Mucosa of descending colon (tissue), 3 donors: ENCODE data around the gene CEP126. TPM values are rescaled to one million over a fixed set of nuclear protein-coding genes. Genes with fewer than 3 reads are reported as not detected.

Source experiments
- ATAC-seq: fragments of 200-7000 bp; cut with Tn5 transposase; one replicate; pipeline ENCODE4 v1.9.1; 2020; ENCODE audit warnings: mild to moderate bottlenecking, moderate library complexity
- DNase-seq, 3 donors: peaks; one replicate each; pipeline ENCODE4 v3.0.0-alpha.2; 2020
- H3K36me3 ChIP-seq: fragments of 200-600 bp; one replicate; pipeline ENCODE4 v1.8.0; 2021; ENCODE audit warnings: low read depth, mild to moderate bottlenecking
- H3K4me1 ChIP-seq: fragments of 200-600 bp; one replicate; pipeline ENCODE4 v1.8.0; 2021; ENCODE audit warnings: low read depth, mild to moderate bottlenecking
- H3K4me3 ChIP-seq: fragments of 200-600 bp; one replicate; pipeline ENCODE4 v1.8.0; 2021; ENCODE audit warnings: mild to moderate bottlenecking
- H3K9me3 ChIP-seq: fragments of 200-600 bp; one replicate; pipeline ENCODE4 v1.8.0; 2021; ENCODE audit warnings: mild to moderate bottlenecking
- intact Hi-C, 2 donors: fragments of 100-400 bp; cut with DNase I in 1 of 2; cut with micrococcal nuclease in 1 of 2; formaldehyde crosslinking; loops; one replicate each; pipeline versions ENCODE4 v1.11.0 to v1.11.1; 2022; cut with DNase I, micrococcal nuclease
- total RNA-seq, 3 donors: library from RNA; stranded (reverse); fragmentation: NEBNext Ultra II Directional in 2 of 3; extraction: Animal tissue kit (Norgen Biotek cat#: 25700) in 2 of 3; gene quantifications; one replicate each; pipeline versions ENCODE4 v1.2.1 to v1.2.4, GENCODE V29; 2021 to 2023
- TF ChIP-seq, protein P1 (sequence below): fragments of 200-600 bp; IDR thresholded peaks from one replicate; pipeline ENCODE4 v1.8.0; 2022; ENCODE audit warnings: antibody characterized with exemption, mild to moderate bottlenecking
- donor health status: DM: no; HTN: no; CAD: no; lungs with moderate emphysema.
- donor health status: DM: no; HTN: no; CAD: no.
- donor health status: DM: no; HTN: yes; CAD: no.

The CEP126 gene
- total RNA-seq, 3 donors from 2014 or later: 3.7 to 7.4 (median 4.1) TPM

DNA sequence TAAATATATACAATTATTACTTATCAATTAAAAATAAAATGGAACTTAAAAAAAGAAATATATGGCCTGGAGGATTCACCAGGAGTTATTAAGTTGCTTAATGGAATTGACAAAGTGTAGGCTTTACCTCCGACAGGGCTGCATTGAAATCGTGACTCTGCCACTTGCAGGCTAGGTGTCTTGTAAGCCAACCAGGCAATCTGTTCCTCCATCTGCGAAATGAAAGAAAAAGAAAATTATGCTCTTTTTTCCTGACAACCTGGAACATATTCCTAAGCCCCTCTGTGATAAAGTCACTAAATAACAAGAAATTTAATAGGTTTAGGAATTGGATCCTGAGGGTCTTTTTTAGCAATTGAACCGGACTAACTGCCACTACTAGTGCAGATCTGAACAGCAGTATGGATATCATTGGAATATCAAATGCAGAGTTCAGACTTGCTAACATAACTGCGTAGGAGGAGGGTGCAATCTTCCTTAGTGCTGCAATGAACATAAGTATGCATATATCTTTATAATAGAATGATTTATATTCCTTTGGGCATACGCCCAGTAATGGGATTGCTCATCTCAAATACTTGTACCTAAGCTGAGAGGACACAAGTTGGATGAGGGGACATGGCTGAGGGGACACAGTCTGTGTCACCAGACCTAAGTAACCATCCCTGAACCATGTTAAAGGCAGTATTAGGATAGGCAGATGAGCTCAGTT is 42.5 kb upstream of the CEP126 start:
- Histone ChIP-seq H3K9me3 (no peaks in the 10 kb centered on the region), H3K4me3 (no peak overlapping the region), H3K4me1 (no peaks in the 10 kb centered on the region), H3K36me3 (no peaks in the 10 kb centered on the region)
- ATAC-seq (no peak), DNase-seq (no peak)
- intact Hi-C loops: no loop called here
- TF ChIP-seq, protein P1, sequence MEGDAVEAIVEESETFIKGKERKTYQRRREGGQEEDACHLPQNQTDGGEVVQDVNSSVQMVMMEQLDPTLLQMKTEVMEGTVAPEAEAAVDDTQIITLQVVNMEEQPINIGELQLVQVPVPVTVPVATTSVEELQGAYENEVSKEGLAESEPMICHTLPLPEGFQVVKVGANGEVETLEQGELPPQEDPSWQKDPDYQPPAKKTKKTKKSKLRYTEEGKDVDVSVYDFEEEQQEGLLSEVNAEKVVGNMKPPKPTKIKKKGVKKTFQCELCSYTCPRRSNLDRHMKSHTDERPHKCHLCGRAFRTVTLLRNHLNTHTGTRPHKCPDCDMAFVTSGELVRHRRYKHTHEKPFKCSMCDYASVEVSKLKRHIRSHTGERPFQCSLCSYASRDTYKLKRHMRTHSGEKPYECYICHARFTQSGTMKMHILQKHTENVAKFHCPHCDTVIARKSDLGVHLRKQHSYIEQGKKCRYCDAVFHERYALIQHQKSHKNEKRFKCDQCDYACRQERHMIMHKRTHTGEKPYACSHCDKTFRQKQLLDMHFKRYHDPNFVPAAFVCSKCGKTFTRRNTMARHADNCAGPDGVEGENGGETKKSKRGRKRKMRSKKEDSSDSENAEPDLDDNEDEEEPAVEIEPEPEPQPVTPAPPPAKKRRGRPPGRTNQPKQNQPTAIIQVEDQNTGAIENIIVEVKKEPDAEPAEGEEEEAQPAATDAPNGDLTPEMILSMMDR: no peak

DNA sequence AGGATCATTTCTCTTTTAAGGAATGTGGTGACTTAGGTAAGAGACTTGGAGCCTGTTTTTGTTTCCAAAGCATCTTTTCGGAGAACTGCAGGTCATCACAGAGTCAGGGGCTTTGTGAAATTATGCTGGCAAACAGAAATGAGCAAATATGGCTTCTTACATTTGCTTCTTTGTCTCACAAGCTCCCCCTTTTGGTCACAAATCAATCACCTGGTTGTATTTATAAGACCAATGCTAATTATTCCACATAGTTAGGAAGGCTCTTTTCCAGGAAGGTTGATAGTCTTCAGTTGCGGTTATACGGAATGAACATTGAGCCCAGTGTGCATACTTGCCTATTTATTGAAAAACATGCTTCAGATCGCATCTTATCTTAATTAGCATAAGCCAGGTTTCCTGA is 34.6 kb upstream of the CEP126 start:
- TF ChIP-seq, protein P1: no peak
- intact Hi-C loops: no loop called here

DNA sequence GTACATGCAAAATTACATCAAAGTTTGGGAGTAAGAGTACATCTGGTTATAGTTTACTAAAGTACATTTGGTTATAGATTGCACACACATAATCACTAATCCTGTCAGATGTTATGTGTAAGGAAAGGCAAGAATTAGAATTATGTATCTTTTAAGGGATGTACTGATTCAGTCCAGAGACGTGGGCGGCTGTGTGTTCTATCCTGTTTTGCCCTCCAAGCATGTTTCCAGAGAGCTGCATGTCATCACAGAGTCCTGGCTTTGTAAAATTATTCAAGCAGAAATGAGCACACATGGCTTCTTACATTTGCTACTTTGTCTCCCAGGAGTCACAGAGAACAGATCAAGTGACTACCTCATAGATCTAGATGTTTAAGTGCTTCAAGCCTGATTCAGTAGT is 33.2 kb upstream of the CEP126 start:
- Histone ChIP-seq H3K9me3 (no peaks in the 10 kb centered on the region), H3K4me1 (no peaks in the 10 kb centered on the region), H3K36me3 (no peaks in the 10 kb centered on the region), H3K4me3 (no peak overlapping the region)
- no peak for ATAC-seq
- DNase-seq: no peak
- TF ChIP-seq, protein P1: no peak
- intact Hi-C loops: no loop called here

More for the DNA sequence above, 34.6 kb upstream of the CEP126 start:
- no peaks in the 10 kb centered on the region for H3K9me3 ChIP-seq
- H3K4me1 ChIP-seq: no peaks in the 10 kb centered on the region
- no peak overlapping the region for H3K4me3 ChIP-seq
- peak in 1 of 3 donors; percentile 43 for DNase-seq
- no peaks in the 10 kb centered on the region for H3K36me3 ChIP-seq
- no peak for ATAC-seq

DNA sequence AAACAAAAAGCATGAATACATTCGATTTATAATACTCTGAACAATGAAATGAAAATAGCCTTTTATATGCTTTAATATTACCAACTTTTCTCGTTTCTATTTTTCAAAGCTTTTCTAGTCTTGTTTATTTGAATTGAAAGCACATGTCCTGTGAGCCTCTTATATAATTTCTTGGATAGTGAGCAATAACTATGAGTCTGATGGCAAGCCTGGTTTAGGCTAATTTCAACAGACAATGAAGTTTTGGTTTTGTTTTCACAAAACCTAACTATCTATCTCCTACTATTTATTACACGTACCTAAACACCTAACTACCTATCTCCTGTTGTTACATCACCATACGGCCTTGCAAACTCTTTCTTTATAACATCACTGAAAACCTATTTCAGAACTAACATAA is 29.2 kb upstream of the CEP126 start:
- no peaks in the 10 kb centered on the region for H3K36me3 ChIP-seq
- ATAC-seq (no peak), DNase-seq (no peak)
- H3K9me3 ChIP-seq: no peaks in the 10 kb centered on the region
- H3K4me1 ChIP-seq: no peaks in the 10 kb centered on the region
- TF ChIP-seq, protein P1: no peak
- no peak overlapping the region for H3K4me3 ChIP-seq
- intact Hi-C loops: no loop called here

DNA sequence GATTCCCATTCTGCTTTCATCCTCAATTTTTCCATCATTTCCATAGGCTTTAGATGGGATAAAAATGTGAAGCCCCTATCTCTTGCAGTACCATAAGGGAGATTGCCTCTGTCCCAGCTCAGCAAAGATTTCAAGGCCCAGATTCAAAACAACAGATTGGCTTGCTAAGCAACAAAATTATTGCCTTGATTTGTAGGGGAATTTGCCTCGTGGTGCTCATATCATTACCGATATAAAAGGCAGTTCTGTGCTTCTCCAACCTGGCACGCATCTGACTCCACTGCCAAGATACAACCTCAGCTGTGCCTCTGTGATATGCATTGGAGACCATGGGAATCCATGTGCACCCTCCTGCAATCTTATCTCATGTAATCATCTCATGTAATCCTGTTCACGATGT is 25.0 kb upstream of the CEP126 start:
- intact Hi-C loops: loop anchor here in 1 of 2 donors (5.0 kb wide), 1 partner anchor 73 kb away; no protein-coding TSS in a partner anchor
- Histone ChIP-seq H3K9me3 (no peaks in the 10 kb centered on the region), H3K4me1 (no peaks in the 10 kb centered on the region), H3K4me3 (no peak overlapping the region), H3K36me3 (no peaks in the 10 kb centered on the region)
- TF ChIP-seq, protein P1: no peak
- DNase-seq: no peak
- ATAC-seq: no peak
